PC-3 (cell line): Measurements from ENCODE around the gene APBB2.

Experiments
- CTCF ChIP-seq: fragments of 300-600 bp; sonication (generic); conservative IDR thresholded peaks from 2 replicates; pipeline ENCODE4 v1.5.1; 2017; ENCODE audit warnings: antibody characterized with exemption, low read depth, mild to moderate bottlenecking, low read length
- EZH2 ChIP-seq: fragments of 300-600 bp; sonication (generic); IDR thresholded peaks from one replicate; pipeline ENCODE4 v1.6.1; 2017; ENCODE audit warnings: antibody characterized with exemption, mild to moderate bottlenecking, low read length; ENCODE audit not compliant: unreplicated experiment
- EZH2phosphoT487 ChIP-seq: fragments of 300-600 bp; sonication (generic); IDR thresholded peaks from 2 replicates; pipeline ENCODE4 v1.6.1; 2018; ENCODE audit warnings: mild to moderate bottlenecking, antibody characterized with exemption, low read length, borderline replicate concordance

- TF ChIP-seq CTCF (no peak), EZH2 (no peak), EZH2phosphoT487 (no peak)
Observed at GRCh38 chr4:41111791-41112190, 102.6 kb downstream of the APBB2 start.
